Kidney (tissue), 14 donors: ENCODE data around the gene UPK2. TPM values are rescaled to one million over a fixed set of nuclear protein-coding genes. Genes with fewer than 3 reads are reported as not detected.

Source experiments
- DNase-seq, 5 donors: peaks; one replicate each; pipeline ENCODE4 v3.0.0-alpha.2; 2013 to 2020
- FAIRE-seq: peaks from 2 replicates; lab custom pipeline; 2012; peaks lifted over from hg19 to GRCh38; lab: Jason Lieb, UNC
- H3K27ac ChIP-seq, 2 donors: one replicate each; pipeline ENCODE4 v1.7.0; 2013; ENCODE audit warnings: low read depth in 2 of 2, low read length in 2 of 2, inconsistent platforms in 1 of 2
- H3K27me3 ChIP-seq: one replicate; pipeline ENCODE4 v1.7.1; 2013; ENCODE audit warnings: low read length, inconsistent platforms; ENCODE audit not compliant: control insufficient read depth, insufficient read depth
- H3K36me3 ChIP-seq, 3 donors: one replicate each; pipeline versions ENCODE4 v1.7.0 to v1.7.1; 2013; ENCODE audit warnings: low read length in 3 of 3, control low read depth in 1 of 3, inconsistent platforms in 1 of 3; ENCODE audit not compliant: insufficient read depth in 3 of 3, control insufficient read depth in 2 of 3
- H3K4me1 ChIP-seq, 3 donors: one replicate each; pipeline versions ENCODE4 v1.7.0 to v1.7.1; 2013; ENCODE audit warnings: low read length in 3 of 3, inconsistent platforms in 1 of 3, low read depth in 1 of 3; ENCODE audit not compliant: control insufficient read depth in 2 of 3, insufficient read depth in 2 of 3
- H3K4me3 ChIP-seq, 3 donors: one replicate each; pipeline versions ENCODE4 v1.7.0 to v1.8.1; 2013; ENCODE audit warnings: low read length in 3 of 3, control low read depth in 1 of 3, inconsistent platforms in 1 of 3
- H3K9ac ChIP-seq, 3 donors: one replicate each; pipeline versions ENCODE4 v1.7.0 to v1.7.1; 2013; ENCODE audit warnings: low read length in 3 of 3, control low read depth in 1 of 3, inconsistent platforms in 1 of 3
- H3K9me3 ChIP-seq, 3 donors: one replicate each; pipeline versions ENCODE4 v1.7.0 to v1.7.1; 2013; ENCODE audit warnings: low read length in 3 of 3, control low read depth in 1 of 3, inconsistent platforms in 1 of 3; ENCODE audit not compliant: control insufficient read depth in 2 of 3, insufficient read depth in 1 of 3
- intact Hi-C: fragments of 100-400 bp; cut with DNase I; formaldehyde crosslinking; loops from one replicate; pipeline ENCODE4 v1.11.1; 2022
- polyA plus RNA-seq: library from polyadenylated mRNA; stranded (reverse); fragments of 350-450 nt; fragmentation: Illumina TruSeq; extraction: RNeasy Lipid Tissue Mini Kit (QIAGEN cat#74804); gene quantifications from one replicate; pipeline ENCODE4 v1.2.3, GENCODE V29; 2014; ENCODE audit warnings: low read depth, low replicate concordance; ENCODE audit not compliant: insufficient read depth
- total RNA-seq: library from RNA; stranded (reverse); fragmentation: NEBNext Ultra II Directional; extraction: Animal tissue kit (Norgen Biotek cat#: 25700); gene quantifications from one replicate; pipeline ENCODE4 v1.2.1, GENCODE V29; 2021
- TF ChIP-seq, protein P1 (sequence below): IDR thresholded peaks from 3 replicates; pipeline ENCODE4 v1.5.1; 2012; ENCODE audit warnings: mild to moderate bottlenecking, moderate library complexity, borderline replicate concordance; ENCODE audit not compliant: insufficient read depth; ENCODE audit errors: extremely low read depth
- donor health status: control.
- donor health status: control.
- donor health status: control.
- donor health status: control.
- donor health status: control.
- donor health status: DM: yes; HTN: yes; CAD: no.
- donor health status: Normal renal cell carcinoma (clear cell type).

UPK2 gene
- total and polyA plus RNA-seq, 2 donors from 2014 or later = not detected

DNA sequence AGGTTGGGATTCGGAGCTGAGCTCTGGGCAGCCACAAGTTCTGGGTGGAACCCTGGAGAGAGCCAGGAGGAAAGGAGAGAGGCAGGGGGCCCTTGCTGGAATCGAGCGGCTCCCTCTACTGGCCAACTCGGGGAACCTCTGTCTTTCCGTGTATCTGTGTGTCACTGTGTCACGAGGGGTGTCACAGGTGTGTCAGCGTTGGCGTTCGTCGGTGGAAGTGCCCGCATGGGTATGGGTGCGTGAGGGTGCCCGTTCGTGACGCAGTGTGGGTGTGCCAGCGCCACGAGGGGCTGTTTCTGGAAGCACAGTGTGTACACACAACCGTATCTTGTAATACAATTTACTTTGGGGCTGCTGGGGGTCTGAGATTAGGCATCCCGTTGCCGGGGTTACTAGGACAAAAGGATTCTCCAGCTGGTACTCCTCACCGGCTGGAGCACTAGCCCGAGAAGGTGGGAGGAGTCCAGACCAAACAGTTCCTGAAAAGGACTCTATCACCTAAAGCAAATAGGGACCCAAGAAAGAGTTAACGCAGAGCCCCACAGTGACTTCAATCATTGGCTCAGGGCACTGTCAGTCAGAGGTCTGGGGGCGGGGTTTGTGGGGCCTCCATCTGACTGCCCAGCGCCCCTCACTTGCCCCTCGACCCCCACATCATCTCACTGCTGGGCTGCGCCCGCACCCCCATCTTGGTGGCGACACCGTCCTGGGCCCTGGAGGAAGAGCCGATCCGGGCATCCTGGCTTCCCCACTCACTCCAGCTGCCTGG lies 27.8 kb upstream of the UPK2 start:
- Histone ChIP-seq H3K36me3 (no peaks in the 10 kb centered on the region), H3K4me3 (peak overlapping the region; percentile 69 to 83 (median 80)), H3K27ac (peak overlapping the region; percentile 98), H3K4me1 (peaks cover 2 to 22% (median 16%) of the 10 kb centered on the region in 3 donors), H3K9me3 (no peaks in the 10 kb centered on the region), H3K9ac (peak overlapping the region; percentile 54 to 87 (median 61)), H3K27me3 (no peaks in the 10 kb centered on the region)
- intact Hi-C loops = no loop called here
- DNase-seq (peak; percentile 95 to 98 (median 96)), FAIRE-seq (no peak)
- TF ChIP-seq, protein P1, sequence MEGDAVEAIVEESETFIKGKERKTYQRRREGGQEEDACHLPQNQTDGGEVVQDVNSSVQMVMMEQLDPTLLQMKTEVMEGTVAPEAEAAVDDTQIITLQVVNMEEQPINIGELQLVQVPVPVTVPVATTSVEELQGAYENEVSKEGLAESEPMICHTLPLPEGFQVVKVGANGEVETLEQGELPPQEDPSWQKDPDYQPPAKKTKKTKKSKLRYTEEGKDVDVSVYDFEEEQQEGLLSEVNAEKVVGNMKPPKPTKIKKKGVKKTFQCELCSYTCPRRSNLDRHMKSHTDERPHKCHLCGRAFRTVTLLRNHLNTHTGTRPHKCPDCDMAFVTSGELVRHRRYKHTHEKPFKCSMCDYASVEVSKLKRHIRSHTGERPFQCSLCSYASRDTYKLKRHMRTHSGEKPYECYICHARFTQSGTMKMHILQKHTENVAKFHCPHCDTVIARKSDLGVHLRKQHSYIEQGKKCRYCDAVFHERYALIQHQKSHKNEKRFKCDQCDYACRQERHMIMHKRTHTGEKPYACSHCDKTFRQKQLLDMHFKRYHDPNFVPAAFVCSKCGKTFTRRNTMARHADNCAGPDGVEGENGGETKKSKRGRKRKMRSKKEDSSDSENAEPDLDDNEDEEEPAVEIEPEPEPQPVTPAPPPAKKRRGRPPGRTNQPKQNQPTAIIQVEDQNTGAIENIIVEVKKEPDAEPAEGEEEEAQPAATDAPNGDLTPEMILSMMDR = peak; percentile 87

DNA sequence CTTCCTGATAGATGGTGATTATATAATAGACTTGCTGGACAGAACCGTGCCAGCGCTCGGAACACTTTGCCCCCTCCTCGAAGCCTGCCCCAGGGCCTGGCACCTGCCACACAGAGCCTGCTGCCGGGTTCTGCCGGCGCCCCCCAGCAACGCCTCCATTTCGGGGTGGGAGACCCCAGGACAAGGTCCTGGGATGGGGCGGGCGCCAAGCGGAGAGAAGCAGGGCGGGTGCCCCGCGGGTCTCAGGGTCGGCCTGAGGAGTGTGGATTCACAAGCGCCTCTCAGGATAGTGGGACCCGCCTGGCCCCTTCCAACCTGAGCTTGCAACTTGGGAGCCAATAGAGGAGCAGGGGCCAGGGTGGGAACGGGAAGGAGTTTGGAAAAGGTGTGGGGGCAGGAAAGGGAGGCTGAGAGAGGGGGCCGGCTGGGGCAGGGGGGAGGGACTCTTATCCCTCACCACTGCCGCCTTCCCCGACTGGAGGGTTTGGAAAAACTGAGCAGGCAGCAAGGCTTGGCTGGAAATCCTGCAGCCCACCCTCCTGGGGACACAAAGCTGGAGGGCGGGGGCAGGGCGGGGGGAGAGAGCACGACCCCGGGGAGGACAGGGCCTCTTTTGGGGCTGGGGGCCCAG lies 27.1 kb upstream of the UPK2 start:
- FAIRE-seq = no peak
- Histone ChIP-seq H3K9me3 (no peaks in the 10 kb centered on the region), H3K4me3 (peak overlapping the region; percentile 69 to 83 (median 80)), H3K27me3 (no peaks in the 10 kb centered on the region), H3K9ac (peak overlapping the region; percentile 52 to 87 (median 61)), H3K36me3 (no peaks in the 10 kb centered on the region), H3K27ac (peak overlapping the region; percentile 98), H3K4me1 (peaks cover 0 to 15% (median 14%) of the 10 kb centered on the region in 3 donors)
- peak in 3 of 5 donors; percentile 88 to 95 (median 93) for DNase-seq
- intact Hi-C loops = no loop called here
- TF ChIP-seq, protein P1 = no peak

DNA sequence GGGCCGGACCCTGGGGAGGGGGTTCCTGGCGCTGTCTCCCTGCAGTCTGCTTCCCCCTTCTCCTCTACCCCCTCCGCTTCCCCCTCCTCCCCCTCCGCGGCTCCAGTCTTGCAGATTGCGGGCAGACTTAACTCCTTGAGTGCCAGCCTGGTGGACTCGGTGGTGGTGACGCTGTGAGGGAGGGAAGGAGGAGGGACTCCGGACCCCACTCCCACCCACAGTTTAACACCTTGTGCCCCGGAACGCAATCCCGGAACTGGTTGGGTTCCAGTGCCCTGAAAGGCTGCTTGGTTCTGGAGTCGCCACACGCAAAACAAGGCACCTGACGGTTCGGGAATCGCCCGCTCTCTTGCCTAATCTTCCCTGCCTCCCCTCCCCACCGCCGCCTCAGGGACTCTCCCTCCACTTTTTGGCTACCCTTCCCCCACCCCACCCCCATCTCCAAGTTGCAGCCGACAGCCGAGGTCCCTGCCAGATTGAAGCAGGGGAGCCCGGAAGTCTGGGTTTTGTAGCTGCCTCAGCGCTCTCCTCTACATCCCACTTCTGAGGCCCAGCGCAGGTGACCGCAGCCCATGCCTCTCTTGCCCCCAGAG lies 26.5 kb upstream of the UPK2 start:
- Histone ChIP-seq H3K36me3 (no peaks in the 10 kb centered on the region), H3K27me3 (no peaks in the 10 kb centered on the region), H3K4me1 (peaks cover 0 to 14% (median 14%) of the 10 kb centered on the region in 3 donors), H3K9me3 (no peaks in the 10 kb centered on the region), H3K27ac (peak overlapping the region; percentile 98), H3K9ac (peak overlapping the region; percentile 51 to 87 (median 67)), H3K4me3 (peak overlapping the region; percentile 65 to 80 (median 69))
- TF ChIP-seq, protein P1 = no peak
- DNase-seq = peak in 4 of 5 donors; percentile 94 to 98 (median 96)
- intact Hi-C loops = no loop called here
- FAIRE-seq = no peak
